ENCODE results near the gene ARL15.

GRCh38 chr5:54040018-54040417 lies 270.4 kb downstream of the ARL15 start:
- TF ChIP-seq, protein P1, sequence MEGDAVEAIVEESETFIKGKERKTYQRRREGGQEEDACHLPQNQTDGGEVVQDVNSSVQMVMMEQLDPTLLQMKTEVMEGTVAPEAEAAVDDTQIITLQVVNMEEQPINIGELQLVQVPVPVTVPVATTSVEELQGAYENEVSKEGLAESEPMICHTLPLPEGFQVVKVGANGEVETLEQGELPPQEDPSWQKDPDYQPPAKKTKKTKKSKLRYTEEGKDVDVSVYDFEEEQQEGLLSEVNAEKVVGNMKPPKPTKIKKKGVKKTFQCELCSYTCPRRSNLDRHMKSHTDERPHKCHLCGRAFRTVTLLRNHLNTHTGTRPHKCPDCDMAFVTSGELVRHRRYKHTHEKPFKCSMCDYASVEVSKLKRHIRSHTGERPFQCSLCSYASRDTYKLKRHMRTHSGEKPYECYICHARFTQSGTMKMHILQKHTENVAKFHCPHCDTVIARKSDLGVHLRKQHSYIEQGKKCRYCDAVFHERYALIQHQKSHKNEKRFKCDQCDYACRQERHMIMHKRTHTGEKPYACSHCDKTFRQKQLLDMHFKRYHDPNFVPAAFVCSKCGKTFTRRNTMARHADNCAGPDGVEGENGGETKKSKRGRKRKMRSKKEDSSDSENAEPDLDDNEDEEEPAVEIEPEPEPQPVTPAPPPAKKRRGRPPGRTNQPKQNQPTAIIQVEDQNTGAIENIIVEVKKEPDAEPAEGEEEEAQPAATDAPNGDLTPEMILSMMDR (IDR thresholded peaks at IDR 0.05; ENCODE audit: borderline replicate concordance, extremely low read depth, low read length, poor library complexity, severe bottlenecking) = no peak
- TF ChIP-seq EZH2 (IDR thresholded peaks at IDR 0.05; ENCODE audit: borderline replicate concordance, low read depth, low read length, severe bottlenecking) = no peak
